ENCODE measurements around the gene ADRA2A.

DNA sequence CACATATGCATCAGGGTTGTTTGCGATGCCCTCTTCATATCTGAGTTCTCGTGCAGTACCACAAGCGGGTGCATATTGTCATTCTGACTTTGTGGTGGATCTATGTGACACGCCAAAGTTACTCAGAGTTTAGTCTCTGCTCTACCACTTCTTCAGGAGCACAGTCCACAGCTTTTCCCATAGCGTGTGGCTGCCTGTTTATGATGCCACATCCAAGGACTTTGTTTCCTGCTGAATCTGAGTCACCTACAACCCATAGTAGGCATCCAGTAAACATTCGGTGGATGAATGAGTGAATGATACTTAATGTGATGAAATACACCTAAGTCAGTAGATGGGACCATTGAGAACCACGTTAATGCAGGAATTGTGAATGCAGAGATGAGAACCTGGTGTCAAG, 15.0 kb downstream of the ADRA2A start:
- TF ChIP-seq, protein P1, sequence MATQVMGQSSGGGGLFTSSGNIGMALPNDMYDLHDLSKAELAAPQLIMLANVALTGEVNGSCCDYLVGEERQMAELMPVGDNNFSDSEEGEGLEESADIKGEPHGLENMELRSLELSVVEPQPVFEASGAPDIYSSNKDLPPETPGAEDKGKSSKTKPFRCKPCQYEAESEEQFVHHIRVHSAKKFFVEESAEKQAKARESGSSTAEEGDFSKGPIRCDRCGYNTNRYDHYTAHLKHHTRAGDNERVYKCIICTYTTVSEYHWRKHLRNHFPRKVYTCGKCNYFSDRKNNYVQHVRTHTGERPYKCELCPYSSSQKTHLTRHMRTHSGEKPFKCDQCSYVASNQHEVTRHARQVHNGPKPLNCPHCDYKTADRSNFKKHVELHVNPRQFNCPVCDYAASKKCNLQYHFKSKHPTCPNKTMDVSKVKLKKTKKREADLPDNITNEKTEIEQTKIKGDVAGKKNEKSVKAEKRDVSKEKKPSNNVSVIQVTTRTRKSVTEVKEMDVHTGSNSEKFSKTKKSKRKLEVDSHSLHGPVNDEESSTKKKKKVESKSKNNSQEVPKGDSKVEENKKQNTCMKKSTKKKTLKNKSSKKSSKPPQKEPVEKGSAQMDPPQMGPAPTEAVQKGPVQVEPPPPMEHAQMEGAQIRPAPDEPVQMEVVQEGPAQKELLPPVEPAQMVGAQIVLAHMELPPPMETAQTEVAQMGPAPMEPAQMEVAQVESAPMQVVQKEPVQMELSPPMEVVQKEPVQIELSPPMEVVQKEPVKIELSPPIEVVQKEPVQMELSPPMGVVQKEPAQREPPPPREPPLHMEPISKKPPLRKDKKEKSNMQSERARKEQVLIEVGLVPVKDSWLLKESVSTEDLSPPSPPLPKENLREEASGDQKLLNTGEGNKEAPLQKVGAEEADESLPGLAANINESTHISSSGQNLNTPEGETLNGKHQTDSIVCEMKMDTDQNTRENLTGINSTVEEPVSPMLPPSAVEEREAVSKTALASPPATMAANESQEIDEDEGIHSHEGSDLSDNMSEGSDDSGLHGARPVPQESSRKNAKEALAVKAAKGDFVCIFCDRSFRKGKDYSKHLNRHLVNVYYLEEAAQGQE (IDR thresholded peaks at IDR 0.05; ENCODE audit: insufficient read depth in 1 of 2, low read depth in 2 of 2, low read length in 1 of 2) = no peak
- TF ChIP-seq POLR2AphosphoS5 (IDR thresholded peaks at IDR 0.05; ENCODE audit: low read depth, low read length) (no peak), TCF7L2 (IDR thresholded peaks at IDR 0.05; ENCODE audit: low read depth, low read length) (no peak)
- TF ChIP-seq, protein P2, sequence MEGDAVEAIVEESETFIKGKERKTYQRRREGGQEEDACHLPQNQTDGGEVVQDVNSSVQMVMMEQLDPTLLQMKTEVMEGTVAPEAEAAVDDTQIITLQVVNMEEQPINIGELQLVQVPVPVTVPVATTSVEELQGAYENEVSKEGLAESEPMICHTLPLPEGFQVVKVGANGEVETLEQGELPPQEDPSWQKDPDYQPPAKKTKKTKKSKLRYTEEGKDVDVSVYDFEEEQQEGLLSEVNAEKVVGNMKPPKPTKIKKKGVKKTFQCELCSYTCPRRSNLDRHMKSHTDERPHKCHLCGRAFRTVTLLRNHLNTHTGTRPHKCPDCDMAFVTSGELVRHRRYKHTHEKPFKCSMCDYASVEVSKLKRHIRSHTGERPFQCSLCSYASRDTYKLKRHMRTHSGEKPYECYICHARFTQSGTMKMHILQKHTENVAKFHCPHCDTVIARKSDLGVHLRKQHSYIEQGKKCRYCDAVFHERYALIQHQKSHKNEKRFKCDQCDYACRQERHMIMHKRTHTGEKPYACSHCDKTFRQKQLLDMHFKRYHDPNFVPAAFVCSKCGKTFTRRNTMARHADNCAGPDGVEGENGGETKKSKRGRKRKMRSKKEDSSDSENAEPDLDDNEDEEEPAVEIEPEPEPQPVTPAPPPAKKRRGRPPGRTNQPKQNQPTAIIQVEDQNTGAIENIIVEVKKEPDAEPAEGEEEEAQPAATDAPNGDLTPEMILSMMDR (IDR thresholded peaks at IDR 0.05) = no peak

Measured in Panc1 (cell line).